Neuronal stem cell (in vitro differentiated cells): ENCODE data around the gene PARD3B.

ENCODE experiments used
- DNase-seq: peaks from one replicate; pipeline ENCODE4 v3.0.0-alpha.2; 2013; ENCODE audit warnings: low spot score
- H2AFZ ChIP-seq: one replicate; pipeline ENCODE4 v1.6.1; 2013; ENCODE audit warnings: mild to moderate bottlenecking, low read length, inconsistent platforms
- H2AK5ac ChIP-seq: 2 replicates; pipeline ENCODE4 v1.6.1; 2013; ENCODE audit warnings: low read depth, mild to moderate bottlenecking, inconsistent platforms, low read length, moderate library complexity, mixed read lengths
- H2BK120ac ChIP-seq: 2 replicates; pipeline ENCODE4 v1.6.1; 2013; ENCODE audit warnings: low read depth, mild to moderate bottlenecking, inconsistent platforms, low read length, moderate library complexity, mixed read lengths
- H2BK12ac ChIP-seq: one replicate; pipeline ENCODE4 v1.6.1; 2013; ENCODE audit warnings: low read length, inconsistent platforms
- H2BK15ac ChIP-seq: 2 replicates; pipeline ENCODE4 v1.6.1; 2013; ENCODE audit warnings: mild to moderate bottlenecking, low read length, inconsistent platforms, mixed read lengths
- H2BK5ac ChIP-seq: one replicate; pipeline ENCODE4 v1.6.1; 2013; ENCODE audit warnings: inconsistent platforms, mild to moderate bottlenecking, low read length, moderate library complexity
- H3K14ac ChIP-seq: one replicate; pipeline ENCODE4 v1.6.1; 2013; ENCODE audit warnings: low read length, inconsistent platforms
- H3K18ac ChIP-seq: 2 replicates; pipeline ENCODE4 v1.6.1; 2013; ENCODE audit warnings: low read length, inconsistent platforms
- H3K23ac ChIP-seq: 2 replicates; pipeline ENCODE4 v1.6.1; 2013; ENCODE audit warnings: low read depth, mild to moderate bottlenecking, mixed read lengths, low read length, inconsistent platforms; ENCODE audit not compliant: poor library complexity
- H3K27ac ChIP-seq: replicated peaks from 3 replicates; pipeline ENCODE4 v1.5.1; 2013; ENCODE audit warnings: low read length, inconsistent platforms
- H3K27me3 ChIP-seq, 3 experiments: 2 replicates each; pipeline ENCODE4 v1.6.1; 2013; ENCODE audit warnings: low read length in 3 of 3, mild to moderate bottlenecking in 2 of 3, inconsistent platforms in 1 of 3, low read depth in 1 of 3, mixed read lengths in 1 of 3, moderate library complexity in 1 of 3; ENCODE audit not compliant: control insufficient read depth in 3 of 3, insufficient read depth in 3 of 3
- H3K36me3 ChIP-seq, 2 donors: replicated peaks in 1 of 2; 2 replicates each; pipeline ENCODE4 v1.6.1; 2013; ENCODE audit warnings: low read length in 2 of 2; ENCODE audit not compliant: control insufficient read depth in 2 of 2, insufficient read depth in 2 of 2
- H3K4ac ChIP-seq: 2 replicates; pipeline ENCODE4 v1.6.1; 2013; ENCODE audit warnings: inconsistent platforms, mild to moderate bottlenecking, low read length, moderate library complexity
- H3K4me1 ChIP-seq, 2 donors: 1 replicate in 1 of 2; 2 replicates in 1 of 2; pipeline ENCODE4 v1.6.1; 2013; ENCODE audit warnings: low read length in 2 of 2, low read depth in 1 of 2; ENCODE audit not compliant: control insufficient read depth in 2 of 2, insufficient read depth in 1 of 2
- H3K4me2 ChIP-seq: one replicate; pipeline ENCODE4 v1.6.1; 2013; ENCODE audit warnings: mild to moderate bottlenecking, low read length, inconsistent platforms; ENCODE audit not compliant: insufficient read depth, poor library complexity, severe bottlenecking
- H3K4me3 ChIP-seq, 2 donors: 2 replicates each; pipeline ENCODE4 v1.5.1; 2013; ENCODE audit warnings: low read length in 2 of 2, mild to moderate bottlenecking in 2 of 2, inconsistent platforms in 1 of 2, moderate library complexity in 1 of 2
- H3K79me1 ChIP-seq: one replicate; pipeline ENCODE4 v1.6.1; 2013; ENCODE audit warnings: low read depth, mild to moderate bottlenecking, inconsistent platforms, low read length, moderate library complexity
- H3K9ac ChIP-seq: one replicate; pipeline ENCODE4 v1.6.1; 2013; ENCODE audit warnings: mild to moderate bottlenecking, low read depth, low read length, inconsistent platforms; ENCODE audit not compliant: poor library complexity
- H3K9me3 ChIP-seq, 2 donors: replicated peaks in 1 of 2; 2 replicates each; pipeline versions ENCODE3 to v1.6.1; 2013; ENCODE audit warnings: low read length in 2 of 2, mild to moderate bottlenecking in 2 of 2, inconsistent platforms in 1 of 2, low read depth in 1 of 2, mixed read lengths in 1 of 2, moderate library complexity in 1 of 2; ENCODE audit not compliant: control insufficient read depth in 2 of 2, insufficient read depth in 1 of 2
- H4K8ac ChIP-seq: one replicate; pipeline ENCODE4 v1.6.1; 2013; ENCODE audit warnings: low read depth, mild to moderate bottlenecking, inconsistent platforms, low read length, moderate library complexity
- H4K91ac ChIP-seq: one replicate; pipeline ENCODE4 v1.6.1; 2013; ENCODE audit warnings: low read length, low read depth, mild to moderate bottlenecking, inconsistent platforms; ENCODE audit not compliant: poor library complexity
- WGBS, 2 donors: extraction: QIAGEN DNeasy Blood & Tissue Kit; methylation state at CpG; one replicate each; pipeline ENCODE4 v1.1.7; 2013; ENCODE audit warnings: missing lambda C conversion rate in 2 of 2, mixed read lengths in 1 of 2; ENCODE audit not compliant: insufficient read length in 2 of 2, insufficient replicate concordance in 1 of 2; ENCODE audit errors: extremely low coverage in 2 of 2; 5-methylcytosine and 5-hydroxymethylcytosine counted together

Gene PARD3B

DNA sequence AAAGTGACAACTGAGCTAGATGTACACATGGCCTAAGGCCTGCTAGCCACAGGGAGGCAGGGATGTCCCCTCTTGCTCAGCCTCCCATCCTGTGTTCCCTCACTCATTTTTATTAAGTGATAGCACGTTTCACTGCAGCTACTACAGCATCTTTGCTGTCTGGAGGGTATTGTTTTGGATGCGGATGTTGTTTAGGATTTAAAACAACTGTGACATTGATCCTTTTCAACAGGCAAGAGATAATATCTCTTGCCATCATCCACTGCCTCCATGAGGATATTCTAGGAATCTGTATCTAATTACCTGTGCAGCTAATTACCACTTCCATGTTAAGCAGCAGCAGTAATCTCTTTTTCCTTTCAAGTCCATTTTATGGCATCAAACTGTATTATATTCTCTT is 345.4 kb downstream of the PARD3B start:
- Histone ChIP-seq H2BK12ac (no peak overlapping the region), H3K27ac (no peak overlapping the region), H3K27me3 (no peaks in the 10 kb centered on the region), H3K36me3 (no peaks in the 10 kb centered on the region), H2BK15ac (no peak overlapping the region), H3K4me1 (peaks cover 0 to 1% of the 10 kb centered on the region in 2 donors), H3K9ac (no peak overlapping the region), H3K23ac (no peak overlapping the region), H2AFZ (no peak overlapping the region), H3K14ac (no peak overlapping the region), H2BK120ac (no peak overlapping the region), H3K4me3 (no peak overlapping the region), H3K9me3 (no peaks in the 10 kb centered on the region), H4K91ac (no peak overlapping the region), H4K8ac (no peak overlapping the region), H3K4me2 (no peak overlapping the region), H2BK5ac (no peak overlapping the region), H3K4ac (no peak overlapping the region), H2AK5ac (no peak overlapping the region), H3K79me1 (no peaks in the 10 kb centered on the region), H3K18ac (no peak overlapping the region)
- no CpG with 5 or more reads among the region's 2 CpGs for WGBS, 2 donors
- no peak for DNase-seq

GRCh38 chr2:204891739-204892138 is 346.5 kb downstream of the PARD3B start:
- DNase-seq = no peak
- H2BK120ac ChIP-seq = no peak overlapping the region
- no peak overlapping the region for H4K8ac ChIP-seq
- H3K36me3 ChIP-seq = no peaks in the 10 kb centered on the region
- H3K79me1 ChIP-seq = no peaks in the 10 kb centered on the region
- H3K4me3 ChIP-seq = no peak overlapping the region
- WGBS, 2 donors = no CpG with 5 or more reads among the region's 2 CpGs
- no peak overlapping the region for H2BK5ac ChIP-seq
- H2BK12ac ChIP-seq = no peak overlapping the region
- H3K4ac ChIP-seq = no peak overlapping the region
- peaks cover 1 to 3% of the 10 kb centered on the region in 2 donors for H3K4me1 ChIP-seq
- no peak overlapping the region for H2BK15ac ChIP-seq
- H3K27ac ChIP-seq = no peak overlapping the region
- no peak overlapping the region for H3K9ac ChIP-seq
- H3K14ac ChIP-seq = no peak overlapping the region
- H3K23ac ChIP-seq = no peak overlapping the region
- H3K27me3 ChIP-seq = no peaks in the 10 kb centered on the region
- H3K9me3 ChIP-seq = no peaks in the 10 kb centered on the region
- no peak overlapping the region for H4K91ac ChIP-seq
- no peak overlapping the region for H2AK5ac ChIP-seq
- H3K18ac ChIP-seq = no peak overlapping the region
- H2AFZ ChIP-seq = no peak overlapping the region
- no peak overlapping the region for H3K4me2 ChIP-seq

- no peak overlapping the region for H2AK5ac ChIP-seq
- H3K27me3 ChIP-seq = no peaks in the 10 kb centered on the region
- no peak overlapping the region for H4K91ac ChIP-seq
- no peak overlapping the region for H2AFZ ChIP-seq
- no peak overlapping the region for H3K4ac ChIP-seq
- H2BK12ac ChIP-seq = no peak overlapping the region
- no peak for DNase-seq
- peaks cover 0 to 2% of the 10 kb centered on the region in 2 donors for H3K9me3 ChIP-seq
- no CpG with 5 or more reads among the region's 1 CpG for WGBS, 2 donors
- H3K23ac ChIP-seq = no peak overlapping the region
- no peak overlapping the region for H2BK120ac ChIP-seq
- no peak overlapping the region for H3K18ac ChIP-seq
- peaks cover under 1 to 3% of the 10 kb centered on the region in 2 donors for H3K4me1 ChIP-seq
- no peak overlapping the region for H3K4me2 ChIP-seq
- no peak overlapping the region for H3K14ac ChIP-seq
- H3K9ac ChIP-seq = no peak overlapping the region
- H4K8ac ChIP-seq = no peak overlapping the region
- no peak overlapping the region for H2BK15ac ChIP-seq
- H3K27ac ChIP-seq = no peak overlapping the region
- no peaks in the 10 kb centered on the region for H3K36me3 ChIP-seq
- H3K4me3 ChIP-seq = no peak overlapping the region
- H2BK5ac ChIP-seq = no peak overlapping the region
- H3K79me1 ChIP-seq = no peaks in the 10 kb centered on the region
Observed at GRCh38 chr2:204892506-204893255, 347.4 kb downstream of the PARD3B start.

GRCh38 chr2:204896146-204896545 is 350.9 kb downstream of the PARD3B start:
- no peak overlapping the region for H4K8ac ChIP-seq
- no peak overlapping the region for H3K18ac ChIP-seq
- no peak overlapping the region for H2AK5ac ChIP-seq
- no peak overlapping the region for H3K23ac ChIP-seq
- no peak overlapping the region for H2BK15ac ChIP-seq
- WGBS, 2 donors = no CpG with 5 or more reads among the region's 4 CpGs
- H3K36me3 ChIP-seq = no peaks in the 10 kb centered on the region
- H3K4ac ChIP-seq = no peak overlapping the region
- H2BK5ac ChIP-seq = no peak overlapping the region
- H2AFZ ChIP-seq = no peak overlapping the region
- no peak overlapping the region for H3K4me2 ChIP-seq
- H3K9ac ChIP-seq = no peak overlapping the region
- H3K27ac ChIP-seq = no peak overlapping the region
- H3K9me3 ChIP-seq = peaks cover 0 to 4% of the 10 kb centered on the region in 2 donors
- no peak overlapping the region for H2BK12ac ChIP-seq
- no peak overlapping the region for H3K4me3 ChIP-seq
- H3K4me1 ChIP-seq = peaks cover 3% of the 10 kb centered on the region in 2 donors
- DNase-seq = no peak
- peaks cover 2% of the 10 kb centered on the region for H3K79me1 ChIP-seq
- H3K14ac ChIP-seq = no peak overlapping the region
- H3K27me3 ChIP-seq = no peaks in the 10 kb centered on the region
- no peak overlapping the region for H4K91ac ChIP-seq
- no peak overlapping the region for H2BK120ac ChIP-seq
